NCI-H128 (cell line): ENCODE results near the gene TOR2A.

Source experiments
- DNase-seq: peaks from one replicate; lab custom pipeline; 2025; ENCODE audit not compliant: unreplicated experiment; lab: John Stamatoyannopoulos, UW

The TOR2A gene

GRCh38 chr9:127700140-127700539 lies 35.0 kb downstream of the TOR2A start:
- DNase-seq = no peak

GRCh38 chr9:127698985-127699670 lies 36.0 kb downstream of the TOR2A start:
- peak; percentile 43 for DNase-seq

GRCh38 chr9:127698386-127698785 lies 36.7 kb downstream of the TOR2A start:
- DNase-seq = no peak

- DNase-seq = no peak
Measured at GRCh38 chr9:127697575-127697974, 37.5 kb downstream of the TOR2A start.

GRCh38 chr9:127694890-127695720 lies 40.0 kb downstream of the TOR2A start:
- no peak for DNase-seq

GRCh38 chr9:127693697-127694096 lies 41.4 kb downstream of the TOR2A start:
- DNase-seq = no peak

- no peak for DNase-seq
Measured at GRCh38 chr9:127693143-127693542, 42.0 kb downstream of the TOR2A start.

GRCh38 chr9:127692071-127692470 lies 43.0 kb downstream of the TOR2A start:
- DNase-seq = no peak

GRCh38 chr9:127690735-127691134 lies 44.4 kb downstream of the TOR2A start:
- DNase-seq = no peak

- DNase-seq = no peak
Measured at GRCh38 chr9:127689329-127690000, 45.6 kb downstream of the TOR2A start.

- DNase-seq = no peak
Measured at GRCh38 chr9:127686461-127687393, 48.4 kb downstream of the TOR2A start.

GRCh38 chr9:127684576-127684975 lies 50.5 kb downstream of the TOR2A start:
- DNase-seq = no peak

- DNase-seq = no peak
Measured at GRCh38 chr9:127683723-127684122, 51.4 kb downstream of the TOR2A start.

- no peak for DNase-seq
Measured at GRCh38 chr9:127682351-127683136, 52.5 kb downstream of the TOR2A start.
